Measurements from ENCODE around the gene CYB561D1.
"Not testable (repeated sequence)": the region's sequence is repeated elsewhere in the genome, so short reads cannot be mapped to it uniquely, and the experiment has no call there.

- not testable (repeated sequence) for TF ChIP-seq ZNF18 (tag by site-specific recombination; IDR thresholded peaks at IDR 0.05)
- TF ChIP-seq, protein P1, sequence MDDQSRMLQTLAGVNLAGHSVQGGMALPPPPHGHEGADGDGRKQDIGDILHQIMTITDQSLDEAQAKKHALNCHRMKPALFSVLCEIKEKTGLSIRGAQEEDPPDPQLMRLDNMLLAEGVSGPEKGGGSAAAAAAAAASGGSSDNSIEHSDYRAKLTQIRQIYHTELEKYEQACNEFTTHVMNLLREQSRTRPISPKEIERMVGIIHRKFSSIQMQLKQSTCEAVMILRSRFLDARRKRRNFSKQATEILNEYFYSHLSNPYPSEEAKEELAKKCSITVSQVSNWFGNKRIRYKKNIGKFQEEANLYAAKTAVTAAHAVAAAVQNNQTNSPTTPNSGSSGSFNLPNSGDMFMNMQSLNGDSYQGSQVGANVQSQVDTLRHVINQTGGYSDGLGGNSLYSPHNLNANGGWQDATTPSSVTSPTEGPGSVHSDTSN (CRISPR knock-in tag; IDR thresholded peaks at IDR 0.05): not testable (repeated sequence)
Measured at GRCh38 chr1:109473284-109474057, 20.4 kb upstream of the CYB561D1 start.

All from HEK293 (cell line).